ENCODE results near the gene CFAP47. TPM values are rescaled to one million over a fixed set of nuclear protein-coding genes. Genes with fewer than 3 reads are reported as not detected.

Gene CFAP47
- total RNA-seq, 1 experiment from 2014 or later: 0.05 TPM

DNA sequence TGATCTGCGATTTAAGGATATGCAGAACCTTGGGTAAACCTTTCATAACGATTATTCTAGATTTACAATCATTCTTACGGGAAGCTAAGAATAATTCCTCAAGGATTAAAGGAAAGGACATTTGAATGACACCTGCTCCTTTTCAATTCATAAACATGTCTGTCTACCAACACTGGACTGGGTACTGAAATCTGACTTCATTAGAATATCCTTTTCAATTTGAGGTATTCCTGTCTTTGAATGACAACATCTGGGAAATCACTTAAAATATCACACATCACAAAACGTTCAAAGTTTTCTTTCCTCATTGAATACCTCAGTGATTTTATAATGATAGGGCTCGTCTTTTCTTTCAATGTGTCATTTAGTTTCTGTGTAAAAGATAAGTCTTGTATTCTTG is 87.7 kb downstream of the CFAP47 start:
- no peak overlapping the region for H3K4me3 ChIP-seq (ENCODE audit: low read depth in 2 of 2, low read length in 2 of 2)
- no peaks in the 10 kb centered on the region for H3K4me1 ChIP-seq (ENCODE audit: control insufficient read depth, insufficient read depth, low read length)
- H3K36me3 ChIP-seq (ENCODE audit: control insufficient read depth, insufficient read depth, low read length): no peaks in the 10 kb centered on the region
- POLR2A ChIA-PET: no interaction called here
- DNase-seq (ENCODE audit: low read depth, low spot score) (no peak), ATAC-seq (no peak)
- CTCF ChIA-PET: no interaction called here
- TF ChIP-seq, protein P1, sequence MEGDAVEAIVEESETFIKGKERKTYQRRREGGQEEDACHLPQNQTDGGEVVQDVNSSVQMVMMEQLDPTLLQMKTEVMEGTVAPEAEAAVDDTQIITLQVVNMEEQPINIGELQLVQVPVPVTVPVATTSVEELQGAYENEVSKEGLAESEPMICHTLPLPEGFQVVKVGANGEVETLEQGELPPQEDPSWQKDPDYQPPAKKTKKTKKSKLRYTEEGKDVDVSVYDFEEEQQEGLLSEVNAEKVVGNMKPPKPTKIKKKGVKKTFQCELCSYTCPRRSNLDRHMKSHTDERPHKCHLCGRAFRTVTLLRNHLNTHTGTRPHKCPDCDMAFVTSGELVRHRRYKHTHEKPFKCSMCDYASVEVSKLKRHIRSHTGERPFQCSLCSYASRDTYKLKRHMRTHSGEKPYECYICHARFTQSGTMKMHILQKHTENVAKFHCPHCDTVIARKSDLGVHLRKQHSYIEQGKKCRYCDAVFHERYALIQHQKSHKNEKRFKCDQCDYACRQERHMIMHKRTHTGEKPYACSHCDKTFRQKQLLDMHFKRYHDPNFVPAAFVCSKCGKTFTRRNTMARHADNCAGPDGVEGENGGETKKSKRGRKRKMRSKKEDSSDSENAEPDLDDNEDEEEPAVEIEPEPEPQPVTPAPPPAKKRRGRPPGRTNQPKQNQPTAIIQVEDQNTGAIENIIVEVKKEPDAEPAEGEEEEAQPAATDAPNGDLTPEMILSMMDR (IDR thresholded peaks at IDR 0.05): no peak
- TF ChIP-seq, protein P2, sequence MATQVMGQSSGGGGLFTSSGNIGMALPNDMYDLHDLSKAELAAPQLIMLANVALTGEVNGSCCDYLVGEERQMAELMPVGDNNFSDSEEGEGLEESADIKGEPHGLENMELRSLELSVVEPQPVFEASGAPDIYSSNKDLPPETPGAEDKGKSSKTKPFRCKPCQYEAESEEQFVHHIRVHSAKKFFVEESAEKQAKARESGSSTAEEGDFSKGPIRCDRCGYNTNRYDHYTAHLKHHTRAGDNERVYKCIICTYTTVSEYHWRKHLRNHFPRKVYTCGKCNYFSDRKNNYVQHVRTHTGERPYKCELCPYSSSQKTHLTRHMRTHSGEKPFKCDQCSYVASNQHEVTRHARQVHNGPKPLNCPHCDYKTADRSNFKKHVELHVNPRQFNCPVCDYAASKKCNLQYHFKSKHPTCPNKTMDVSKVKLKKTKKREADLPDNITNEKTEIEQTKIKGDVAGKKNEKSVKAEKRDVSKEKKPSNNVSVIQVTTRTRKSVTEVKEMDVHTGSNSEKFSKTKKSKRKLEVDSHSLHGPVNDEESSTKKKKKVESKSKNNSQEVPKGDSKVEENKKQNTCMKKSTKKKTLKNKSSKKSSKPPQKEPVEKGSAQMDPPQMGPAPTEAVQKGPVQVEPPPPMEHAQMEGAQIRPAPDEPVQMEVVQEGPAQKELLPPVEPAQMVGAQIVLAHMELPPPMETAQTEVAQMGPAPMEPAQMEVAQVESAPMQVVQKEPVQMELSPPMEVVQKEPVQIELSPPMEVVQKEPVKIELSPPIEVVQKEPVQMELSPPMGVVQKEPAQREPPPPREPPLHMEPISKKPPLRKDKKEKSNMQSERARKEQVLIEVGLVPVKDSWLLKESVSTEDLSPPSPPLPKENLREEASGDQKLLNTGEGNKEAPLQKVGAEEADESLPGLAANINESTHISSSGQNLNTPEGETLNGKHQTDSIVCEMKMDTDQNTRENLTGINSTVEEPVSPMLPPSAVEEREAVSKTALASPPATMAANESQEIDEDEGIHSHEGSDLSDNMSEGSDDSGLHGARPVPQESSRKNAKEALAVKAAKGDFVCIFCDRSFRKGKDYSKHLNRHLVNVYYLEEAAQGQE (IDR thresholded peaks at IDR 0.05; ENCODE audit: insufficient read depth in 1 of 2, low read depth in 2 of 2, low read length in 1 of 2): no peak
- no peak for TF ChIP-seq SIN3A (IDR thresholded peaks at IDR 0.05; ENCODE audit: borderline replicate concordance, insufficient read depth, low read depth, low read length)
- TF ChIP-seq TCF7L2 (IDR thresholded peaks at IDR 0.05; ENCODE audit: low read depth, low read length): no peak
- TF ChIP-seq POLR2AphosphoS5 (IDR thresholded peaks at IDR 0.05; ENCODE audit: low read depth, low read length): no peak
- H3K9me3 ChIP-seq (ENCODE audit: control insufficient read depth, insufficient read depth, low read depth, low read length): no peaks in the 10 kb centered on the region
- intact Hi-C loops (cut with micrococcal nuclease; ENCODE audit: unreplicated experiment) (no loop called here), in situ Hi-C loops (cut with HindIII; ENCODE audit: low pct_unique_long_range_greater_than_20kb, low sequenced_read_pairs) (no loop called here)
- no peak overlapping the region for H3K27ac ChIP-seq (ENCODE audit: low read length)
- BruUV-seq (replicated peaks): no TSS peak
- no peaks in the 10 kb centered on the region for H3K27me3 ChIP-seq (ENCODE audit: control insufficient read depth, insufficient read depth, low read length)

DNA sequence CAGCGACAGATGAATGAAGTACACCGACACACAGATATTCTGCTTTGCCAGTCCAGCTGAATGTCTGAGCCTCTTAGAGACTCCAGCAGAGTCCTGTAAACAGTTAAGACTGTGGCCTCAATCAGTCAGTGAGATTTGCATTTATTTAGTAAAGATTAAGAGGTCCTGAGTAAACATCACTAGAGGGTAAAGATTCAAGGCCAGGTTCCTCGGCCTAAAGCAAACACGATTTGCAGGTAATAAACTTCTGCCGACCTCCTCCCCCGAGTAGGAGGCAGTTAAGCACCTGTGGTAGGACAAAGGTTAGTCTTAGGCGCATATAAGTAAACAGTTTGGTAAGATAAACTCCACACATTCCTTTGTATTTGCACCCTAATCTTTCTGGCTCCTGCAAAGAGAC is 99.6 kb downstream of the CFAP47 start:
- no peaks in the 10 kb centered on the region for H3K9me3 ChIP-seq (ENCODE audit: control insufficient read depth, insufficient read depth, low read depth, low read length)
- ATAC-seq (no peak), DNase-seq (ENCODE audit: low read depth, low spot score) (no peak)
- intact Hi-C loops (cut with micrococcal nuclease; ENCODE audit: unreplicated experiment): no loop called here
- POLR2A ChIA-PET: no interaction called here
- H3K4me1 ChIP-seq (ENCODE audit: control insufficient read depth, insufficient read depth, low read length): no peaks in the 10 kb centered on the region
- CTCF ChIA-PET: no interaction called here
- H3K36me3 ChIP-seq (ENCODE audit: control insufficient read depth, insufficient read depth, low read length): no peaks in the 10 kb centered on the region
- BruUV-seq (replicated peaks): no TSS peak
- H3K27me3 ChIP-seq (ENCODE audit: control insufficient read depth, insufficient read depth, low read length): no peaks in the 10 kb centered on the region
- H3K4me3 ChIP-seq (ENCODE audit: low read depth in 2 of 2, low read length in 2 of 2): no peak overlapping the region
- TF ChIP-seq SIN3A (IDR thresholded peaks at IDR 0.05; ENCODE audit: borderline replicate concordance, insufficient read depth, low read depth, low read length): no peak
- no peak for TF ChIP-seq TCF7L2 (IDR thresholded peaks at IDR 0.05; ENCODE audit: low read depth, low read length)
- TF ChIP-seq, protein P1 (IDR thresholded peaks at IDR 0.05): no peak
- TF ChIP-seq, protein P2 (IDR thresholded peaks at IDR 0.05; ENCODE audit: insufficient read depth in 1 of 2, low read depth in 2 of 2, low read length in 1 of 2): no peak
- TF ChIP-seq POLR2AphosphoS5 (IDR thresholded peaks at IDR 0.05; ENCODE audit: low read depth, low read length): no peak
- H3K27ac ChIP-seq (ENCODE audit: low read length): no peak overlapping the region
- in situ Hi-C loops (cut with HindIII; ENCODE audit: low pct_unique_long_range_greater_than_20kb, low sequenced_read_pairs): no loop called here

Measured in Panc1 (cell line).